ENCODE data around the gene KCNA3. TPM values are rescaled to one million over a fixed set of nuclear protein-coding genes. Genes with fewer than 3 reads are reported as not detected.

KCNA3 gene
- total RNA-seq, 2 donors from 2014 or later = 0.20 to 0.27 TPM

GRCh38 chr1:110700767-110701166 lies 26.0 kb upstream of the KCNA3 start:
- Mint-ChIP-seq H3K27me3 (ENCODE audit: insufficient read depth) (peaks cover under 1% of the 10 kb centered on the region), H3K27ac (no peak overlapping the region), H3K4me3 (no peak overlapping the region), H3K36me3 (ENCODE audit: low read depth) (no peaks in the 10 kb centered on the region), H3K4me1 (peaks cover 2% of the 10 kb centered on the region), H3K9me3 (no peaks in the 10 kb centered on the region)
- 85 to 87% methylated on average over 2 of the region's 2 CpGs for WGBS, 2 experiments (ENCODE audit: insufficient coverage in 1 of 2, insufficient read length in 1 of 2)
- H3K9me3 ChIP-seq (ENCODE audit: control insufficient read depth, low read length) = no peaks in the 10 kb centered on the region
- no peak overlapping the region for H3K9ac ChIP-seq (ENCODE audit: extremely low read depth, low read length, poor library complexity, severe bottlenecking)
- TF ChIP-seq, protein P1, sequence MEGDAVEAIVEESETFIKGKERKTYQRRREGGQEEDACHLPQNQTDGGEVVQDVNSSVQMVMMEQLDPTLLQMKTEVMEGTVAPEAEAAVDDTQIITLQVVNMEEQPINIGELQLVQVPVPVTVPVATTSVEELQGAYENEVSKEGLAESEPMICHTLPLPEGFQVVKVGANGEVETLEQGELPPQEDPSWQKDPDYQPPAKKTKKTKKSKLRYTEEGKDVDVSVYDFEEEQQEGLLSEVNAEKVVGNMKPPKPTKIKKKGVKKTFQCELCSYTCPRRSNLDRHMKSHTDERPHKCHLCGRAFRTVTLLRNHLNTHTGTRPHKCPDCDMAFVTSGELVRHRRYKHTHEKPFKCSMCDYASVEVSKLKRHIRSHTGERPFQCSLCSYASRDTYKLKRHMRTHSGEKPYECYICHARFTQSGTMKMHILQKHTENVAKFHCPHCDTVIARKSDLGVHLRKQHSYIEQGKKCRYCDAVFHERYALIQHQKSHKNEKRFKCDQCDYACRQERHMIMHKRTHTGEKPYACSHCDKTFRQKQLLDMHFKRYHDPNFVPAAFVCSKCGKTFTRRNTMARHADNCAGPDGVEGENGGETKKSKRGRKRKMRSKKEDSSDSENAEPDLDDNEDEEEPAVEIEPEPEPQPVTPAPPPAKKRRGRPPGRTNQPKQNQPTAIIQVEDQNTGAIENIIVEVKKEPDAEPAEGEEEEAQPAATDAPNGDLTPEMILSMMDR (conservative IDR thresholded peaks at IDR 0.05) = no peak
- no peaks in the 10 kb centered on the region for H3K4me1 ChIP-seq (ENCODE audit: control insufficient read depth, insufficient read depth, low read length)
- no peak for DNase-seq
- H3K27me3 ChIP-seq (ENCODE audit: control insufficient read depth, insufficient read depth, low read length, poor library complexity, severe bottlenecking) = no peaks in the 10 kb centered on the region
- no peak overlapping the region for H3K27ac ChIP-seq (ENCODE audit: low read depth, low read length)
- H3K4me3 ChIP-seq (ENCODE audit: low read length) = no peak overlapping the region
- H3K36me3 ChIP-seq (ENCODE audit: control insufficient read depth, insufficient read depth, low read length) = no peaks in the 10 kb centered on the region

DNA sequence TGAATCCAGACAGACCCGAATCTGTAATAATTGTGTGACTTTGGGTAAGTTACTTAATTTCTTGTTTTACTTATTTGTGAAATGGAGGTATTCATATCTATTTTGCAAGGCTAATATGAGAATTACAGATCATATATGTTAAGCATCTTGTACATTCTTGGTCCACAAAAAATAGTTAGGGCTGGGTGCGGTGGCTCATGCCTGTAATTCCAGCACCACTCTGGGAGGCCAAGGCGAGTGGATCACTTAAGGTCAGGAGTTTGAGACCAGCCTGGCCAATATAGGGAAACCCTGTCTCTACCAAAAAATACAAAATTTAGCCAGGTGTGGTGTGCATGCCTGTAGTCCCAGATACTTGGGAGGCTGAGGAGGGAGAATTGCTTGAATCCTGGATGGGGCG lies 22.9 kb upstream of the KCNA3 start:
- Mint-ChIP-seq H3K4me1 (peaks cover 2% of the 10 kb centered on the region), H3K9me3 (no peaks in the 10 kb centered on the region), H3K27ac (no peak overlapping the region), H3K4me3 (no peak overlapping the region), H3K27me3 (ENCODE audit: insufficient read depth) (no peaks in the 10 kb centered on the region), H3K36me3 (ENCODE audit: low read depth) (no peaks in the 10 kb centered on the region)
- WGBS, 2 experiments (ENCODE audit: insufficient coverage in 1 of 2, insufficient read length in 1 of 2) = 88 to 92% methylated on average over 3 to 4 of the region's 4 CpGs
- no peak for DNase-seq
- Histone ChIP-seq H3K27me3 (ENCODE audit: control insufficient read depth, insufficient read depth, low read length, poor library complexity, severe bottlenecking) (no peaks in the 10 kb centered on the region), H3K9ac (ENCODE audit: extremely low read depth, low read length, poor library complexity, severe bottlenecking) (no peak overlapping the region), H3K27ac (ENCODE audit: low read depth, low read length) (no peak overlapping the region), H3K9me3 (ENCODE audit: control insufficient read depth, low read length) (no peaks in the 10 kb centered on the region), H3K4me1 (ENCODE audit: control insufficient read depth, insufficient read depth, low read length) (no peaks in the 10 kb centered on the region), H3K4me3 (ENCODE audit: low read length) (no peak overlapping the region), H3K36me3 (ENCODE audit: control insufficient read depth, insufficient read depth, low read length) (no peaks in the 10 kb centered on the region)
- TF ChIP-seq, protein P1 (conservative IDR thresholded peaks at IDR 0.05) = no peak

GRCh38 chr1:110696818-110697217 lies 22.1 kb upstream of the KCNA3 start:
- no peak overlapping the region for H3K27ac ChIP-seq (ENCODE audit: low read depth, low read length)
- H3K36me3 Mint-ChIP-seq (ENCODE audit: low read depth) = no peaks in the 10 kb centered on the region
- H3K4me1 ChIP-seq (ENCODE audit: control insufficient read depth, insufficient read depth, low read length) = no peaks in the 10 kb centered on the region
- TF ChIP-seq, protein P1 (conservative IDR thresholded peaks at IDR 0.05) = no peak
- no peak overlapping the region for H3K9ac ChIP-seq (ENCODE audit: extremely low read depth, low read length, poor library complexity, severe bottlenecking)
- H3K27ac Mint-ChIP-seq = no peak overlapping the region
- peaks cover 3% of the 10 kb centered on the region for H3K4me1 Mint-ChIP-seq
- H3K9me3 Mint-ChIP-seq = no peaks in the 10 kb centered on the region
- no peaks in the 10 kb centered on the region for H3K36me3 ChIP-seq (ENCODE audit: control insufficient read depth, insufficient read depth, low read length)
- DNase-seq = no peak
- peaks cover under 1% of the 10 kb centered on the region for H3K27me3 Mint-ChIP-seq (ENCODE audit: insufficient read depth)
- no peaks in the 10 kb centered on the region for H3K27me3 ChIP-seq (ENCODE audit: control insufficient read depth, insufficient read depth, low read length, poor library complexity, severe bottlenecking)
- H3K4me3 ChIP-seq (ENCODE audit: low read length) = no peak overlapping the region
- H3K4me3 Mint-ChIP-seq = no peak overlapping the region
- H3K9me3 ChIP-seq (ENCODE audit: control insufficient read depth, low read length) = no peaks in the 10 kb centered on the region
